ENCODE measurements around the gene BNIP3. TPM values are rescaled to one million over a fixed set of nuclear protein-coding genes. Genes with fewer than 3 reads are reported as not detected.

BNIP3 gene
- total RNA-seq, 1 experiment from 2014 or later = 113 TPM

DNA sequence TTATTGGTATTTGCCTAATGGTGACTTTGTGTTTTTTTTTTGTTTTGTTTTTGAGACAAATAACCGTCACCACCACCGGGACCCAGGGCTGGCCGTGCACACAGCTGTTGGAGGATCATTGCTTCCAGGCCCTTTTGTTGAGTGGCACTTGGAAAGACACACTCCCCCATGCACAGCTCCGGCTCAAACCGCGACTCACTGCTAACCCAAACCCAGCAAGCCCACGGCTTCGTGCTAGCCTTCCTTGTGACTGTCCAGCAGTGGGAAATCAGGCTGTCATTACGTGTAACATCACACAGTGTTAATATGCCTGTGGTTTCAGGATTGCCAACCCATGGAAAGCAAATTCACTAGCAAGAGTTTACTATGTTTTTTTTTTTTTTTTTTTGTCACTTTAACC lies 17.4 kb downstream of the BNIP3 start:
- no peak for ATAC-seq
- ChIA-PET POLR2A (interaction anchor here (0.7 kb wide), 1 partner anchor 9 kb away, joined by 7 read pairs; no protein-coding TSS in a partner anchor), CTCF (interaction anchor here (1.1 to 1.6 kb wide), 3 partner anchors 21 to 59 kb away, joined by 3 to 6 read pairs (median 5); no protein-coding TSS in a partner anchor)
- H3K4me1 Mint-ChIP-seq = peaks cover 6% of the 10 kb centered on the region
- no peaks in the 10 kb centered on the region for H3K9me3 Mint-ChIP-seq
- peak overlapping the region; percentile 27; the same call in 1 of the 2 replicates for H3K27ac Mint-ChIP-seq
- TF ChIP-seq MXD4 (CRISPR knock-in tag; IDR thresholded peaks at IDR 0.05; ENCODE audit: borderline replicate concordance) = no peak
- no peak for TF ChIP-seq GTF2I (CRISPR knock-in tag; conservative IDR thresholded peaks at IDR 0.05)
- TF ChIP-seq, protein P1, sequence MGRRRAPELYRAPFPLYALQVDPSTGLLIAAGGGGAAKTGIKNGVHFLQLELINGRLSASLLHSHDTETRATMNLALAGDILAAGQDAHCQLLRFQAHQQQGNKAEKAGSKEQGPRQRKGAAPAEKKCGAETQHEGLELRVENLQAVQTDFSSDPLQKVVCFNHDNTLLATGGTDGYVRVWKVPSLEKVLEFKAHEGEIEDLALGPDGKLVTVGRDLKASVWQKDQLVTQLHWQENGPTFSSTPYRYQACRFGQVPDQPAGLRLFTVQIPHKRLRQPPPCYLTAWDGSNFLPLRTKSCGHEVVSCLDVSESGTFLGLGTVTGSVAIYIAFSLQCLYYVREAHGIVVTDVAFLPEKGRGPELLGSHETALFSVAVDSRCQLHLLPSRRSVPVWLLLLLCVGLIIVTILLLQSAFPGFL (CRISPR knock-in tag; IDR thresholded peaks at IDR 0.05; ENCODE audit: borderline replicate concordance) = no peak
- TF ChIP-seq ELF4 (CRISPR knock-in tag; IDR thresholded peaks at IDR 0.05; ENCODE audit: low read depth) = no peak
- no peak for TF ChIP-seq OVOL2 (CRISPR knock-in tag; IDR thresholded peaks at IDR 0.05; ENCODE audit: borderline replicate concordance)
- no peak for TF ChIP-seq PRRX2 (CRISPR knock-in tag; IDR thresholded peaks at IDR 0.05)
- TF ChIP-seq FOXP1 (CRISPR knock-in tag; IDR thresholded peaks at IDR 0.05; ENCODE audit: borderline replicate concordance) = no peak
- TF ChIP-seq ZNF396 (CRISPR knock-in tag; IDR thresholded peaks at IDR 0.05; ENCODE audit: borderline replicate concordance) = no peak
- no peak for TF ChIP-seq ZNF138 (CRISPR knock-in tag; conservative IDR thresholded peaks at IDR 0.05)
- TF ChIP-seq NFYB (CRISPR knock-in tag; conservative IDR thresholded peaks at IDR 0.05; ENCODE audit: low read depth) = no peak
- no peak for TF ChIP-seq ZNF219 (CRISPR knock-in tag; IDR thresholded peaks at IDR 0.05; ENCODE audit: borderline replicate concordance)
- no peak for TF ChIP-seq SMAD4 (CRISPR knock-in tag; IDR thresholded peaks at IDR 0.05)
- TF ChIP-seq TEAD1 (CRISPR knock-in tag; IDR thresholded peaks at IDR 0.05) = no peak
- no peak for DNase-seq (ENCODE audit: low spot score)
- no peaks in the 10 kb centered on the region for H3K27me3 Mint-ChIP-seq (ENCODE audit: low read depth)
- H3K36me3 Mint-ChIP-seq = peaks cover 26% of the 10 kb centered on the region
- no peak overlapping the region for H3K4me3 Mint-ChIP-seq

DNA sequence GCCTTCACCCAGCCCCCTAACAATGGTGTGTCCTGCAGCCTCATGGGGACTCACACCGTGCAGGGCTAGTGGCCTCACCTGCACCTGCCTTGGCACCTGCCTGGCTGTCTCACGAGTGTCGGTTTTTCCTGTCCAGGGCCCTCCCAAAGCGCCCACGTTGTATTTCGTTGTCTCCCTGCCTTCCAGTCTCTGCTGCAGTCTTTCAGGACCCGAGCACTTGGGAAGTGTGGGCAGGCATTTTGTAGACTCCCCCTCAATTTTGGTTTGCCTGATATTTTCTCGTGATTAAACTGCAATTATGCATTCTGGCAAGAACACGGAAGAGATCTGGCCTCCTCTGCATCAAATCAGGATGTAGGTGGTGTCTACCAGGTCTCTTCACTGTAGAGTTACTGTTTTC lies 17.9 kb downstream of the BNIP3 start:
- H3K4me1 Mint-ChIP-seq = peaks cover 6% of the 10 kb centered on the region
- H3K9me3 Mint-ChIP-seq = no peaks in the 10 kb centered on the region
- H3K4me3 Mint-ChIP-seq = no peak overlapping the region
- no peaks in the 10 kb centered on the region for H3K27me3 Mint-ChIP-seq (ENCODE audit: low read depth)
- peaks cover 24% of the 10 kb centered on the region for H3K36me3 Mint-ChIP-seq
- H3K27ac Mint-ChIP-seq = peak overlapping the region; percentile 14; the same call in 1 of the 2 replicates
- ATAC-seq = no peak
- no peak for TF ChIP-seq TP53 (CRISPR knock-in tag; IDR thresholded peaks at IDR 0.05)
- no peak for TF ChIP-seq FOXK1 (CRISPR knock-in tag; IDR thresholded peaks at IDR 0.05)
- TF ChIP-seq SMAD4 (CRISPR knock-in tag; IDR thresholded peaks at IDR 0.05) = no peak
- TF ChIP-seq ETV6 (CRISPR knock-in tag; IDR thresholded peaks at IDR 0.05) = no peak
- TF ChIP-seq ZBTB43 (CRISPR knock-in tag; IDR thresholded peaks at IDR 0.05) = no peak
- TF ChIP-seq STAT6 (CRISPR knock-in tag; conservative IDR thresholded peaks at IDR 0.05; ENCODE audit: low read depth) = no peak
- TF ChIP-seq, protein P2, sequence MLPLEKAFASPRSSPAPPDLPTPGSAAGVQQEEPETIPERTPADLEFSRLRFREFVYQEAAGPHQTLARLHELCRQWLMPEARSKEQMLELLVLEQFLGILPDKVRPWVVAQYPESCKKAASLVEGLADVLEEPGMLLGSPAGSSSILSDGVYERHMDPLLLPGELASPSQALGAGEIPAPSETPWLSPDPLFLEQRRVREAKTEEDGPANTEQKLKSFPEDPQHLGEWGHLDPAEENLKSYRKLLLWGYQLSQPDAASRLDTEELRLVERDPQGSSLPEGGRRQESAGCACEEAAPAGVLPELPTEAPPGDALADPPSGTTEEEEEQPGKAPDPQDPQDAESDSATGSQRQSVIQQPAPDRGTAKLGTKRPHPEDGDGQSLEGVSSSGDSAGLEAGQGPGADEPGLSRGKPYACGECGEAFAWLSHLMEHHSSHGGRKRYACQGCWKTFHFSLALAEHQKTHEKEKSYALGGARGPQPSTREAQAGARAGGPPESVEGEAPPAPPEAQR (CRISPR knock-in tag; IDR thresholded peaks at IDR 0.05) = no peak
- TF ChIP-seq ATF1 (CRISPR knock-in tag; IDR thresholded peaks at IDR 0.05) = no peak
- TF ChIP-seq ZBTB21 (CRISPR knock-in tag; IDR thresholded peaks at IDR 0.05; ENCODE audit: borderline replicate concordance) = no peak
- no peak for TF ChIP-seq SMAD3 (CRISPR knock-in tag; IDR thresholded peaks at IDR 0.05; ENCODE audit: borderline replicate concordance)
- no peak for TF ChIP-seq GTF2I (CRISPR knock-in tag; conservative IDR thresholded peaks at IDR 0.05)
- no peak for TF ChIP-seq NFATC4 (CRISPR knock-in tag; IDR thresholded peaks at IDR 0.05)
- CTCF ChIA-PET = interaction anchor here (1.1 kb wide), 1 partner anchor 21 kb away, joined by 3 read pairs; no protein-coding TSS in a partner anchor
- POLR2A ChIA-PET = no interaction called here
- DNase-seq (ENCODE audit: low spot score) = no peak

Data from WTC11 (cell line).